ENCODE results near the gene PTPRN2.
"Not testable (repeated sequence)": the region's sequence is repeated elsewhere in the genome, so short reads cannot be mapped to it uniquely, and the experiment has no call there.

Gene PTPRN2

DNA sequence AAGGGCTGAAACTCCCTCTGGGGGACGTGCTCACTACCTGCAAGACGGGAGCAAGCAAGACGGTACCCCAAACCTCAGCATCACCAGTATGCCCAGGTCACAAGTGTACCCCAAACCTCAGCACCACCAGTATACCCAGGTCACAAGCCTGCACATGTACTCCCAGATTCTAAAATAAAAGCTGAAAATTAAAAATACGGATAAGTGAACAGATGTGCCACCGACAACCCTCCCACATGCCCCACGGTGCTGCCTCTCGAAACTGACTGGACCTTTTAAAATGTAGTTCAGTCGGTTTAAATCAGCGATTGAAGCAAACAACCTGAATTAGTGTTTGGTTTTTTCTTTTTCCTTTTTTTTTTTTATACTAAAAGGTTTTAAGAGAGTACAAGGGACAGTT lies 684.3 kb downstream of the PTPRN2 start:
- DNase-seq: no peak

DNA sequence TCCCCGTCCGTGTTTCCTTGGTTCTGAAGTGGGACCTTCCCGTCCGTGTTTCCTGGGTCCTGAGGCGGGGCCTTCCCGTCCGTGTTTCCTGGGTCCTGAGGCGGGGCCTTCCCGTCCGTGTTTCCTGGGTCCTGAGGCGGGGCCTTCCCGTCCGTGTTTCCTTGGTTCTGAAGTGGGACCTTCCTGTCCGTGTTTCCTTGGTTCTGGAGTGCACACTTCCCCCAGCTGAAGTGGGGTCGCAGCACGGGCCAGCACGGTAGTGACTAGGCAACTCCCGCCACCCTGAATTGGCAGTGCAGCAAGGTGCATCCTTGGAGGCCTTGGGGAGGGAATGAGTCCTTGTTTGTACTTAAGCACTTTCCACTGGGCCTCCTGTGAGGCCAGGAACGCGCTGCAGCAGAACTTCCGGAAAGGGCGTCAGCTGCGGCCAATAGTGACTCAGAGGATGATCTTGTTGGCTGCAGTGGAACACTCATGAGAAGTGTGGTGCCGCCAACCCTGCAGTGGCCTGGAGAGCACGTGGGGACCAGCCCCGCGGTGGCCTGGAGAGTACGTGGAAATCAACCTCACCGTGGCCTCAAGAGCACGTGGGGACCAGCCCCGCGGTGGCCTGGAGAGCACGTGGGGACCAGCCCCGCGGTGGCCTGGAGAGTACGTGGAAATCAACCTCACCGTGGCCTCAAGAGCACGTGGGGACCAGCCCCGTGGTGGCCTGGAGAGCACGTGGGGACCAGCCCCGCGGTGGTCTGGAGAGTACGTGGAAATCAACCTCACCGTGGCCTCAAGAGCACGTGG lies 685.6 kb downstream of the PTPRN2 start:
- not testable (repeated sequence) for DNase-seq

DNA sequence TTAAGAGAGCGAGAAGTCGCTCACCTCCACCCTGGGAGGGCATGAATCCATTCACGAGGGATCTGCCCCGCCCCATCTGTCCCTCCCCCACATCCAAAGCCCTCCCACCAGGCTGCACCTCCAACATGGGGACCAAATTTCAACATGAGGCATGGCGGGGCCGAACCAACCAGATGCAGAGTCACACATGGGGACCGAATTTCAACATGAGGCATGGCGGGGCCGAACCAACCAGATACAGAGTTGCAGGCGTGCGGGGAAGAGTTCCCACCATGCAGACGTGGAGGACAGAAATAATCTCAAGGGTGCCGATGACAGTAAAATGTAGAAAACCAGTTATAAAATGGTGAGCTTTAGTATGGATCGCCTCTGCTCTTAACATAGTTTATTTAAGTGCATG lies 686.5 kb downstream of the PTPRN2 start:
- no peak for DNase-seq

DNA sequence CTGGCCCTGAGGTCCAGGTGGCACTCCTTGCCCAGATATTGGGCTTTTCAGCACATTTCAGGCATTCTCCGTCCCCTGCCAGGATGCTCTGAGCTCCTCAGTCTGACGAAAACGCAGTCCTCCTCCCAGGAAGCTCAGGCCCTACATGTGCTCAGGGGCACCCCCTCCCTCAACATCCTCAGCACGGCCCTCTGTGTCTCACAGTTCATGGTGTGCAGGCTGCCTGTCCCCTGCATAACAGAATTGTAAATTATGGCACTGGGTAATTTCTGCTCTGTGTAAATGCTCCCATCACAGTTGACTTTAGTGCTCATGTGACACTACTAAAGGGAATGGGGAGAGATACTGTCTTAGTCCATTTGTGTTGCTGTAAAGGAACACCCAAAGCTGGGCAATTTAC lies 687.1 kb downstream of the PTPRN2 start:
- DNase-seq: no peak

DNA sequence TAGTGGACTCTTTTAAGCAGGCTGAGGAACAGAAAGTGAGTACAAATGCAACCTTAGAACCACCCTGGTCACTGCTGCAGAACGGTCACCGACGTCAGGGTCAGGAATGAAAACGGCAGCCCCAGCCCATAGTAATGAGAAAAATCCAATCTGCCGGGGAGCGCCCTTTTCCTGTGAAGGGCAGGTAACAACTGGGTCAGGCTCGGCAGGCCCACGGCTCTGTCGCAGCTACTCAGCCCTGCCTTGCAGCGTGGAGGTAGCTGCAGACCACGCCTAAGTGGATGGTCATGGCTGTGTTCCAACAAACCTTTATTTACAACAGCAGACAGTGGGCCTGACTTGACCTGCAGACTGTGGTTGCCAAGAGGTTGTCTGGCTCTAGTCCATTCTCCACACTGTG lies 687.6 kb downstream of the PTPRN2 start:
- no peak for DNase-seq

DNA sequence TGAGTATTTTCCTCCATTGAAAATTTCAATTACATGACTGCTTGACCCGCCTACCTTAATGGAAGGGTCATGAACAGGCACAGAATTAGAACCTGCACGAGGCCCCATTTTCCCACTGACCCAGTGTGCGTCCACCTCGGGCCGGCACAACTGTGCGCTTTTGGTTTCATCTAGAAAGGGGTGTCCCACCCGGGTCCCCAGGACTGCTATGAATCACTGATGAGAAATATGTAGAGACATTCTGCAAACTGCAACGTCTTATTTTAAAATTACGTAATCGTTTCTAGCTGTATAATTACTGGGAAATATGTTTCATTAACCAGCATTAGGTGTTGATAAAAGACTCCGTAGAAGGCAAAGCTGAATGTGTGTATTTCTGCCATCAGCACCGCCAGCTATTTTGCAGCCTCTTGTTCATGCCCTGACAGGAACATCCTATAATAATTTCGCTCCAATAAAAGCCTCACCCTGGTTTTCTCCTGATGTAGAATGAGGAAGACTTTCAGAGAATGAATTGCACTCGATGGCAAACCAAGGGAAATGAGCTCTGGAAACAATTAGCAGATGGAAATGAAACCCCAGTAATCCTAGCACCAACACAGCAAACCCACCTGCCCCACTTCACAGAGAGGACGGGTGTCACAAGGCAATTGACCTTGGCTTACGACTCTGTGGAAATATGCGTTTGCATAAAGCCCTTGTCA lies 688.7 kb downstream of the PTPRN2 start:
- no peak for DNase-seq

DNA sequence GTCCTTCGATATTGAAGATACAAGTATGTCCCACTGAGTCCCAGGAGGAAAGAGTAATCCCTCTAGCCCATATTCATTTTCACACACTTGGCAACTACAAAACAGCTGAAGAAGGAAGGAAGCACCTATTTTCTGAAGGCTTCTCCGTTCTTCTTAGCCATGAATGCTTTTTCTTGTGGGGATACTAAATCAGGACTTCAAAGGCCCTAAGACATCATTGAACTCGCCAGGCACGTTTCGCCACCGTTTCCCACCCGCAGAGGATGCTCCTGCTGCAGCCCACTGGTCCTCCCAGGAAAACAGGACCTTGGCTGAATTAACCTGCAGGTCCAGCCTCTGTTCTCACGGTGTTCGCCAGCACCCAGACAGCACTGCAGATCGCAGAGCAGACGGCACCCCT lies 689.4 kb downstream of the PTPRN2 start:
- no peak for DNase-seq

DNA sequence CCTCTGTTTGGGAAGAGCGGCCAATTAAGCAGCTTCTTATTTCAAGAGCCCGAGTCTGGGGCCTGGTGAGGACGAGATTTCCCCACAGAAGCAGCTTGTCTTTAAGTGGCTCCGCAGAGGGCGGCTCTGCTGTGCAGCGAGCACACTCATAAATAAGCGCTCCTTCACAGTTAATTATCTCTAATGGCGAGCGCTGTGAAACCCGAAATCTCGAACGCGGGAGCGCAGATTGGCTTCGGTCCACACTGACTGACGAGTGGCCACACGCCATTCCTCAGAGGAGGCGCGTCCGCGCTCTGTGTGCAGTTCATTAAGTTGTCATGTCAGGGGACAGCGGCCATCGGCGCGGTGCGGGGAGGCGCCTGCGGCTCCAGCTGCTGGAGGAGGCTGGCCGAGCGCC lies 689.9 kb downstream of the PTPRN2 start:
- DNase-seq: no peak

DNA sequence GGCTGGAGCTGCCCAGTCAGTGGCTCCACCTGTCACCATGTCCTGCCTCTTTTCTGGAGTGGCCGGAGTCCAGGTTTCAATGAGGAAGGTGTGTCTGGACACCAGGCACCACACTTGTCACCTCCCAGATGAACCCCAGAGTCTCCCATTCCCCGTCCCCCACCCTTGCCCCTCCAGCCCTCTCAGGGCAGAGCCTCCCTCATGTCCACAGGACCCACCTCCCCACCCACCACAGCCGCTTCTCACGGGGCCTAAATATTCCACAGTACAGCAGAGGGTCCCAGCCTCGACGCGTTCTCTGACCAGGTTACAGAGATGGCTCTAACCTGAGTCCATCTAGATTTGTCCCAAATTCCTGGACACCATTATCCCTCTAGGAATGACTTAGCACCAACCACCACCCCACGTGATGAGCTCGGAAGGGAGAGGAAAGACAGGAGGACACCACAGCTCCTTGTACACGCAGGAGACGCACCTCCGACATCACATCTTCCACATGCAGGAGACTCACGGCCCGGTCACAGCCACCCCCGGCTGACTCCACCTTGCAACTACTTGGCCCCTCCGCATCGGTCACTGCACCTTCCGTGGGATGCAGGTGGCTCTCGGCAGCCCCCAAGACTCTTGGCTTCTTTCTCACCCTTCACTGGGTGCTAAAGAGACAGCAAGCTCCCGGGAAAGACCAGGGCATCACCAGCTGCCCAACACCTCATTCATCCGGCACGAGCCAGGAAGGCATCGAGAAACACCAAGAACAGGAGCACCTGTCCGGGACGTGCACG lies 690.7 kb downstream of the PTPRN2 start:
- no peak for DNase-seq

DNA sequence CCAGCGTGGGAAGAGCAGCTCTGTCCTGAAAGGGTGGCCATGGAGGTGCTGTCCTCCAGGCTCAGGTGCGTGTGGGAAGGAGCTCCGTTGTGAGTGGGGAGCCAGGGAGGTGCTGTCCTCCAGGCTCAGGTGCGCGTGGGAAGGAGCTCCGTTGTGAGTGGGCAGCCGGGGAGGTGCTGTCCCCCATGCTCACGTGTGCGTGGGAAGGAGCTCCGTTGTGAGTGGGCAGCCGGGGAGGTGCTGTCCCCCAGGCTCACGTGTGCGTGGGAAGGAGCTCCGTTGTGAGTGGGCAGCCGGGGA lies 691.3 kb downstream of the PTPRN2 start:
- DNase-seq: not testable (repeated sequence)

DNA sequence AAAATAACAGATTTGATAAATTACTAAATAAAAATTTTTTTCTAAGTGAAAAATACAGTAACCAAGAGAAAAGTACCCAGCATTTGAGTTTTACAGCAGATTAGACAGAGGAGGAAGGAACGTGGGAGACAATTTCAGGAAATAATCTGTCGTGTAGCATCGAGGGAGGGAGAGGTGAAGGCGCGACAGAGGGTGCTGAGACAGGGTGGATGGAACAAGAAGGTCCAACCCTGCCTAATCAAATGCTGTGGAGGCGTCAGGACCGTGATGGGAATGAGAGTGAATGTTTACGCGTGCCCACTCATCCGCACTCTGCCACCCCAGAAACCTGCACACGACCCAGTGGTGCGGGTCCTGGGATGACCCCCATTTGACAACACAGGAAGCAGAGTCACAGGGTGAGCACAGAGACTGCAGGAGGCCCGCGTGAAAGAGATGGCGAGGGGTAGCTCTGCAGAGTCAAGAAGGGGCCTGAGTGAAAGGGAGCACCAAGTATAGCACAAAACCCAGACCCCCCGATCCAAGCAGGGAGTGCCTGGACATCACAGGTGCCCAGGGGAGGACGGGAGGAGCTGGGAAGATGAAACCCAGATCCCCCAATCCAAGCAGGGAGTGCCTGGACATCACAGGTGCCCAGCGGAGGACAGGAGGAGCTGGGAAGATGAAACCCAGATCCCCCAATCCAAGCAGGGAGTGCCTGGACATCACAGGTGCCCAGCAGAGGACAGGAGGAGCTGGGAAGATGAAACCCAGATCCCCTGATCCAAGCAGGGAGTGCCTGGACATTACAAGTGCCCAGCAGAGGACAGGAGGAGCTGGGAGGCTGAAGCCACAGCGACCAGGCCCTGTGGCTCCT lies 691.9 kb downstream of the PTPRN2 start:
- DNase-seq: no peak

DNA sequence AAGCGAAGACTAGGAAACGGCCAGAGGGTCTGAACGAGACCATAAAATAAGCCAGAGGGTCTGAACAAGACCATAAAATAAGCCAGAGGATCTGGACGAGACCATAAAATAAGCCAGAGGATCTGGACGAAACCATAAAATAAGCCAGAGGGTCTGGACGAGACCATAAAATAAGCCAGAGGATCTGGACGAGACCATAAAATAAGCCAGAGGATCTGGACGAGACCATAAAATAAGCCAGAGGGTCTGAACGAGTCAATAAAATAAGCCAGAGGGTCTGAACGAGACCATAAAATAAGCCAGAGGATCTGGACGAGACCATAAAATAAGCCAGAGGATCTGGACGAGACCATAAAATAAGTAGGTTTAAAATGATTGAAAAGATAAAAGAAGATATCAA lies 692.5 kb downstream of the PTPRN2 start:
- not testable (repeated sequence) for DNase-seq

DNA sequence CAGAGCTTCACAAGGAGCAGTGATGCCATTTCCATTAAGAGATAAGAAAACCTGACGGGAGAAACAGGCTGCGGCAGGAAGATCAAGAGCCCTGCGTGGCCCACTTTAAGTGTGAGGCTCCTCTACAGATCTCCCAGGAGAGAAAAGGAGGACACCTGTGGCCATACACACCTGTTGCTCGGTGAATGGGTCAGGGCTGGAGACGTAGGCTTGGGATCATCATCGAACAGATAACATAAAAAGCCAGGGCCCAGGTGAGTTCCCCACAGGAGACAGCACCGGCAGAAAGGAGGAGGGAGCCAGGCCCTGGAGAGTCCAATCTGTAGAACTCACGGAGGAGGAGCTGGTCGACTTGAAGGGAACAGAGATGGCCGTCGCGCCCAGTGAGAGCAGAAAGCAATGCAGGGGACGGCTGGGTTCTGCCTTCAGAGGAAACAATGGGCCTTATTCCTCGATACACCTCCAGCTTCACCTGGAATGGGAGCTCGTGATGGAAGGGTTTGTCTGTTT lies 694.0 kb downstream of the PTPRN2 start:
- no peak for DNase-seq

DNA sequence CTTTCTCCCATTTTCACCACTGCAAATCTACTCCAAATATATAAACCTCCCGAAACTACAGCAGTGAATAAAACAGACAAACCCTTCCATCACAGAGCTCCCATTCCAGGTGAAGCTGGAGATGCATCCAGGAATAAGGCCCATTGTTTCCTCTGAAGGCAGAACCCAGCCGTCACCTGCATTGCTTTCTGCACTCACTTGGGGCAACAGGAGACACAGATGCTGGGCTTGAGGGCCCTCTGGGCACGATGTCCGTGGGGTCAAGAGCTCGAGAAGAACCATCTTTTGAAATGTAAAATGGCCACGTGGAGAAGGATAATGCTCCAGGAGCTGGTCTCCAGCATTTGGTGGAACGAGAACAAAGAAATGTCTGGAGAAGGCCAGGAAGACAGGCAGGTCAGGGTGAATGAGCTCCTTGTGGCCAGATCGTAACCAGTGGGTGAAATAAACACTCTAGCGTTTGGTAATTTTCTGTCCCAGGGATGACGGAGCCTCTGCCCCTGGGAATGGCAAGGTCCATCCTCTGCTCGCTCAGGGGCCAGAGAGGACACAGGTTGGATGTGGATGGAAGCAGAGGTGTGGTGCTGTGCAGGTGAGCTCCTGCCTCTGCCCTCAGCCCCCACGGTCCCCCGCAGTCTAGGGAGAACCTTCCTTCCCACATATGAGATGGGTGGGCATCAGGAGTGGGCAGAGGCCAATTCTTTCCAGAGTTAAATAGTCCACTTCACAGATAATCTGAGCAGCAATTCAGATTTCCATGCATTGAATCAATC lies 694.7 kb downstream of the PTPRN2 start:
- no peak for DNase-seq

DNA sequence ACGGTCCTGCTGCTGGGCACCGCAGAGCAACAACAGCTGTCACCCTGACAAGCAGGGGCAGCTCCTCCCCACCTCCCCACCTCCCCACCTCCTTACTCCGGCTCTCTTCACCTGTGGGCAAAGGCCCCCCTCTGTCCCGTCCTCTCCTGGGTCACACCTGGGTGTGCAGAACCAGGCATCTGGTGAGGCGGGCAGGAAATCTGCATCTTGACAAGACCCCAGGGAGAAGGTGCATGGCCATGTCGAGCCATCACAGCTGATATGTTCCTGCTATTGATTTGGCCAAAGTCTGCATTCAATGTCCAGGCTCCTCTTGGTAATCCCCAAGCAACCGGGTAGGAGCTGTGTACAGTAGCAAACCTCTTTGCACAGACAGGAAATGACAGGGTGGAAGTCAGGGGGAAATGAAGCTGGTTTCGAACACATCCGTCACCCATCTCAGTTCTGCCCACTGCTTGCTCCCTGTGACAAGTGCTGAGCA lies 696.7 kb downstream of the PTPRN2 start:
- no peak for DNase-seq

DNA sequence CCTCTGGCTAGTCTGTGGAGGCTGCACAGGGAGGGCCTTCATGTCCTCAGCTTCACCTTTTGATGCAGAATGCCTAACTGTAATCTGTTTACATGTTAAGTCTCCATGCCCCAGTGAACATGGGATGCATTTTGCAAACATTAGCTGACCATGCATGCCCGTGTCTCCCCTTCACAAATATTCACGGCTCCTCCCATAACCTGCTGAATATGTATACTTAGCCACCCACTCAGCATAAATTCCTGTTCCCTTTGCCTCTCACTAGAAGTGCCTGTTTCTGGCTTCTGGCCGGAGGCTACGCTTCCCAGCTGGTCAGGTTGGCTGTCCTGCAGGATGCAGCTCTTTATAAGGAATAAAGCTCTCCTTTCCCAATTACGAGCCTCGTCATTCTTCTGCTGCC lies 698.1 kb downstream of the PTPRN2 start:
- no peak for DNase-seq

DNA sequence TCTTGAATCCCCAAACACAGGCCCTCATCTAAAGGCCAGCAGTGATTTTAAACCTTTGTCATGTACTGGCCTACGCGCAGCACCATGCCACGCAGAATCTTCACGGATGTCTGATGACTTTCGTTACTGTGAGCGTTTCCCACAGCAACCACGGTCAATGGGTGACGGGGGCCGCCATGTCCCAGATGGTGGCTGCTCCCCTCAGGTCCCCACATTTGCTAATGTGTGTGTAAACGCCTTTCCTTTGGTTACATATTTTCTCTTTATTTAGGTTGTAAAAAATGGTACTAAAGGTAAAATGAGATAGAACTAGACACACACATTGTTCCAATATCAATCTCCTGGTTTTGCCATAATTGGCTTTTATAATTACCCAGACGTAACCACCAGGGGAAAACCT lies 699.0 kb downstream of the PTPRN2 start:
- DNase-seq: no peak

DNA sequence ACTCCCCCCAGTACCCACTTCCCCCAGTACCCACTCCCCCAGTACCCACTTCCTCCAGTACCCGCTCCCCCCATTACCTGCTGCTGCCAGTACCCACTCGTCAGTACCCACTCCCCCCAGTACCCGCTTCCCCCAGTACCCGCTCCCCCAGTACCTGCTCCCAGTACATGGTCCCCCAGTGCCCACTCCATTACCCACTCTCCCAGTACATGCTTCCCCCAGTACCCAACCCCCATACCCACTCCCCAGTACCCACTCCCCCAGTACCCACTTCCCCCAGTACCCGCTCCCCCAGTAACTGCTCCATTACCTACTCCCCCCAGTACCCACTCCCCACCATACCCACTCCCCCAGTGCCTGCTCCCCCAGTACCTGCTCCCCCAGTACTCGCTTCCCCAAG lies 700.2 kb downstream of the PTPRN2 start:
- DNase-seq: no peak

DNA sequence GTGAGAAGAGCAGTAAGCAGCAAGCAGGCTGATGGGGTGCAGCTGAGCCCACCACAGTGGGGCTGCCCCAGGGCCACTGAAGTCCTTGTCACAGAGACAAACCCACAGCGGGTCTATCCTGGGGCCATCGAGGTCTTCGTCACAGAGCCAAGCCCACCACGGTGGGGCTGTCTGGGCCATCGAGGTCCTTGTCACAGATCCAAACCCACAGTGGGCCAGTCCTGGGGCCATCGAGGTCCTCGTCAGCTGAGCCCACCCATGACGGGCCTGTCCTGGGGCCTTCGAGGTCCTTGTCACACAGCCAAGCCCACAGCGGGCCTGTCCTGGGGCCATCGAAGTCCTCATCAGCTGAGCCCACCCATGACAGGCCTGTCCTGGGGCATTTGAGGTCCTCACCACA lies 700.9 kb downstream of the PTPRN2 start:
- DNase-seq: no peak

DNA sequence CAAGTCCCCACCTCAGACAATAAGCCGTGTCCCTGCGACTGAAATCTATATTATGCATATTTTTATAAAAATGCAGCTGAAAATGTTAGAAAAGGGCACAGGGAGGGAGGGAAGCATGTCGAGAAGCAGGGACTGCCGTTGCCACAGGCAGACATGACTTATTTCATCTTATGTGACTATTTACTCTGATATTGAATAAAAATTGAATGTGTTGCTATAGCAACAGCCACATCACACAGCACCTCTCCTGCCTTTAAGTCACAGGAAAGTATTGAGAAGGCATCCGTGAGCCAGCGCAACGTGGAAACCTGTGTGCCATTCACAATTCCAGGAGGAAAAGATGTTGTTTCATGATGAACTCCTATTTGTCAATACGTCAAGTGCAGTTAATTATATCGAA lies 701.4 kb downstream of the PTPRN2 start:
- no peak for DNase-seq

DNA sequence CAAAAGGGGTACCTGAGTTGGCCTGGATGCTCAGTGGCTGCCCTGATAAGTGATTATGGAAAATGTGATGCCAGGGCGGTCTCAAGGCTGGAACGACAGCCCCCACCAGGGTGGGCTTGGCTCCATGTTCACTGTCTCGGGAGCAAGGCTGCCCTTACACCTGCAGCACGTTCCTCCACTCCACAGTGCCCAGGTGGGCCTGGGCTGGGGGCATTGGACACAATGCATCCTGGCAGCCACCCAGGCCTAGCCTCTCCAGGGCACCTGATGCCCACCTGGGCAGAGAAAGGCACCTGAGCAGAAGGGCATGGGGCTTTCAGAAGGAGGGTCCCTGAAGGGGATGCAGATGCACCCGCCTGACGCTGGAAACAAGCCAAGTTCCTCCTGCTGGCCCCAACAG lies 702.5 kb downstream of the PTPRN2 start:
- DNase-seq: no peak

Data from NCI-H1417 treated with DMSO at 0.1 percent for 48 hours (cell line).